Astrocyte of the cerebellum (primary cell): Measurements from ENCODE around the gene HTRA2.

ENCODE experiments used
- DNase-seq: peaks from one replicate; pipeline ENCODE4 v3.0.0-alpha.2; 2011; ENCODE audit warnings: low read depth
- H3K4me3 ChIP-seq: 2 replicates; pipeline ENCODE4 v1.5.1; 2011; ENCODE audit warnings: mild to moderate bottlenecking, low read depth, low read length, moderate library complexity
- in situ Hi-C: cut with HindIII; loops from 2 replicates; pipeline ENCODE4 v1.10.0; 2017; ENCODE audit warnings: low sequenced_read_pairs
- TF ChIP-seq, protein P1 (sequence below): IDR thresholded peaks from 2 replicates; pipeline ENCODE4 v1.5.1; 2012; ENCODE audit warnings: low read length, low read depth, moderate library complexity, mild to moderate bottlenecking; ENCODE audit errors: missing control alignments

The HTRA2 gene

DNA sequence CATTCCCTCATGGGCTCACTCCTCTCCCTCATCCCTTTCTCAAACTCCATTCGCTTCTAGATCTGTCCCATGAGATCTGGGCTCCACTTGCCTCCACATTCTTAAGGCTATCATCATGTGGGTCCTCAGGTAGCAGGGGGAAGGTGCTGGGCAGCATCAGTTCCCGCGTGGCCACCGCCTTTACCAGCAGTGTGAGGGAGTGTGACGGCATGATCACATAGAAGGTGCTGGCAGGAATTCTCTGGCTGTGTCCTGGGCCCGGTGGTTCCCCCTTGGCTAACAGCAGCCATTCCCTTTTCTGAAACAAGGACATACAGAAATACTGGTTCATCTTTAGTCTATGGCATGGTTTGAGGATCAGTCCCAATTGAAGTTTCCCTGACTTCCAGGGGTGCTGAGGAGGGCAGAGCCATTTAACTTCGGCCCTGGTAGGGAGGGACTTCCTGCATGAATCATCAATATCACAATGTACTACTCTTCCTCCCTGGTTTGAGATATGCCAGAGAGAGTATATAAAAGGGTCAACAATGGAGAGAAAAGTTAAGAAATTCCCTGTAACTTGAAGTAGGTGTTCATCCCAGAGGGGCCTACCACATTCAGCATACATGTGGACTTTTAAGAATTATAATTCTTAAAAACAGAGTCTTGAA is 32.5 kb downstream of the HTRA2 start:
- in situ Hi-C loops: no loop called here
- H3K4me3 ChIP-seq: no peak overlapping the region
- TF ChIP-seq, protein P1, sequence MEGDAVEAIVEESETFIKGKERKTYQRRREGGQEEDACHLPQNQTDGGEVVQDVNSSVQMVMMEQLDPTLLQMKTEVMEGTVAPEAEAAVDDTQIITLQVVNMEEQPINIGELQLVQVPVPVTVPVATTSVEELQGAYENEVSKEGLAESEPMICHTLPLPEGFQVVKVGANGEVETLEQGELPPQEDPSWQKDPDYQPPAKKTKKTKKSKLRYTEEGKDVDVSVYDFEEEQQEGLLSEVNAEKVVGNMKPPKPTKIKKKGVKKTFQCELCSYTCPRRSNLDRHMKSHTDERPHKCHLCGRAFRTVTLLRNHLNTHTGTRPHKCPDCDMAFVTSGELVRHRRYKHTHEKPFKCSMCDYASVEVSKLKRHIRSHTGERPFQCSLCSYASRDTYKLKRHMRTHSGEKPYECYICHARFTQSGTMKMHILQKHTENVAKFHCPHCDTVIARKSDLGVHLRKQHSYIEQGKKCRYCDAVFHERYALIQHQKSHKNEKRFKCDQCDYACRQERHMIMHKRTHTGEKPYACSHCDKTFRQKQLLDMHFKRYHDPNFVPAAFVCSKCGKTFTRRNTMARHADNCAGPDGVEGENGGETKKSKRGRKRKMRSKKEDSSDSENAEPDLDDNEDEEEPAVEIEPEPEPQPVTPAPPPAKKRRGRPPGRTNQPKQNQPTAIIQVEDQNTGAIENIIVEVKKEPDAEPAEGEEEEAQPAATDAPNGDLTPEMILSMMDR: no peak
- no peak for DNase-seq

DNA sequence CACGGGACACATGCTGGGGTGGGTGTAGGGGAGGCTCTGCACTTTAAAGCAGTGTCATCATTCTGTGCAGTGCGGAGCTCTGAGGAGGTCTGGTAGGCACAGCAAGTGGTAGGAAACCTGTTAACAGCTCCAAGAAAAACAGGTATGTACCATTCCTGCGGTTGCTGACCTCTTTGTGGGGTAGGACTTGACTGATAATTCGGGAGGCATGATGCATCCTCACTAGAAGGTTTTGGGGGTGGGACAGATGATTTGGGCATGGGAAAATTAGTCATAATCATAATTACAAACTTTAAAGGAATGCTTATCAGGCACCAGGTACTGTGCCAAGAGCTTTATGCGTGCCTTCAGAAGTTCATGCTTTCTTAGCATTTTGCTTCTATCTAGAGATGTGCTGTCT is 34.5 kb downstream of the HTRA2 start:
- peak; percentile 66 for DNase-seq
- no peak overlapping the region for H3K4me3 ChIP-seq
- TF ChIP-seq, protein P1: no peak
- in situ Hi-C loops: no loop called here

DNA sequence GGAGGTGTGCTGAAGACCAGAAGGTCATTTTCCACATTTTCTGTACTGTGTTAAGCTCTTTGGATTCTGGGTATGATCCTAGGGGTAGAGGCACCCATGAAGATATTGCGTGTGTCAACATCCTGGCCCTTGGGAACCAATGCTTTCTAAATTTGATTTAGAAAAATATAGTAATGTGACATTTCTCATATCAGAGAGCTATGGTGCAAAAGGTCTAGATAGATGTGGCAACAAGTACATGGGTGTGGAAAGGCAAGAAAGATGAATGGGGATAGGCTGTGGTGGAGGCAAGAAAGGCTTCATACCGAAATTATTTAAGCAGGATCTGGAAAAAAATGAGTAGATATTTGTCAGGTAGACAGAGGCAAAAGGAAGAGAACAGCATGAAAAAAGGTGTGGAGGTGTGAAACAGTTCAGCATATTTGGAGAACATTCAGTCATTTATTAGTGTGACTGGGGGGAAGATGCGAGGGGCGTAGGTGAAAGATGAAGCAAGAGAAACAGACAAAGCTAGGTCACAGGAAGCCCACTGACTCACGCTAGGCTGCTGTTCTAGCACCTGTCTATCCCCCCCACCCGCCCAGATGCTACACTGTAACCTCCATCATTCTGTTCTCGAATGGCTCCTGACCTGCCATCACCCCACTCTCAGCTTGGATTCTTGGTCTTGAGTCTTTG is 36.5 kb downstream of the HTRA2 start:
- TF ChIP-seq, protein P1: no peak
- no peak overlapping the region for H3K4me3 ChIP-seq
- no peak for DNase-seq
- in situ Hi-C loops: no loop called here

DNA sequence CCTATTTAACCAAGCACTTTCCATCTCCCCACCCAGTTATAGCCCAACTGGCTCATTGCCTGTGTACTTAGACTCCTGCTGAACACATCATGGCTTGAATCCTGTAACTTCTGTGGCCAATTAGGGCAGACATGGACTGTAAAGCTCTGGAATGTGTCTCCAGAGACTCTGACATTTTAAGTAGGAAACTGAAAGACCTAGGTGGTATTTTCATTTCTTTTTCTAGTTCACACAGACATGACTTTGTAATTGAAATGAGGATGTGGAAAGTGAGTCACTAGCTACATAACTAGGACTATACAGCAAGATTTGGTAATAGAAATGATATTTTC is 37.0 kb downstream of the HTRA2 start:
- no peak overlapping the region for H3K4me3 ChIP-seq
- TF ChIP-seq, protein P1: no peak
- peak; percentile 93 for DNase-seq
- in situ Hi-C loops: no loop called here

DNA sequence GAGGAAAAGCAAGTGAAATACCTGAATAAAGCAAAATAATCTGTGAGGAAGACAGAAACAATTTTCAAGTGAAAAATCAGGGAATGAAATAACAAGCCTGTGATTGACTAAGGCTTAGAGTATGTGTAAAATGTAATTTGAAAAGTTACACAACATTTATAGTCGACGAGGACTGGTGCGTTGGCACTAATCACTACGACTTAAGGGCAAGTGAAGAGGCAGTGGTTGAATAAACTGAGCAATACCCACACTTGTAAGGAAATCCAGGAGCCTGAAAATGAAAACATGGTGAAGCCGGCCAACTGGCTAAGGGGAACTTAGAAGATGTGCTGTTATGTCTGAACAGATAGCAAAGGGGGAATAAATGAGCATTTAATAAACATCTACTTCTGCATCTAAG is 38.1 kb downstream of the HTRA2 start:
- H3K4me3 ChIP-seq: no peak overlapping the region
- TF ChIP-seq, protein P1: no peak
- in situ Hi-C loops: no loop called here
- no peak for DNase-seq

DNA sequence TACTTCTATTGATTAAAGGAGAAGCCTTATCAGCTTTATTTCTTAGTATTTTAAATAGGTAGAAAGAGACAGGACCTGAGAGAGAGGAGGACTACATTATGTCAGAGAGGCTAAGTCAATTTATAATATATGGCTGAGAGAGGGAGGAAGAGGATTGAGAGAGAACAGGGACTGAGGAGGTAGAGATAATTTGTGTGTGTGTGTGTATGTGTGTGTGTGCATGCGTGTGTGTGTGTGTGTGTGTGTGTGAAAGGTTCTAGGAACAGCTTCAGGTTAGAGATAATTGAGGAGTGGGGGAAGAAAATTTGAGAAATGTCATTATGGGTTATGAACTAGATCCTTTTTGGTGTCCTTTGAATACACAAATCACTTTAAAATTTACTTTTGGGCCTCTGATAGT is 40.0 kb downstream of the HTRA2 start:
- DNase-seq: no peak
- no peak overlapping the region for H3K4me3 ChIP-seq
- in situ Hi-C loops: no loop called here
- TF ChIP-seq, protein P1: no peak

DNA sequence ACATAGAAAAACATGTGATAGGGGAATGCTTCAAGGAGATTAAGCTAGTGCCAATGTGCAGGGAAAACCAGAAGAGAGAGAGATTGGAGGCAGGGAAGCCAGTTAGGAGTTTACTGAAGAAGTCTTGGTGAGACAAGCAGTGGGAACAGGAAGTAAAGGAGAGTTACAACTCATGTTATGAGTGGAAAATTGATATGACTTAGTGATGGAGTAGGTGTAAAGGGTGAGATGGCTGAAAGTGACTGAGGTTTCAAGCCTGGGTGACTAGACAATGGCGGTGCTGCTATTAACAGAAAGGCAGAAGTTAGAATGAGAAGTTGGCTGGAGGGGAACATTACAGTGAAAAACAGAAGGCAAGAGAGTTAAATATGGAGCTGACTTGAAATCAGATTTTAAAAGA is 41.3 kb downstream of the HTRA2 start:
- in situ Hi-C loops: no loop called here
- DNase-seq: no peak
- H3K4me3 ChIP-seq: no peak overlapping the region
- TF ChIP-seq, protein P1: no peak
